ENCODE results near the gene B9D2. TPM values are rescaled to one million over a fixed set of nuclear protein-coding genes. Genes with fewer than 3 reads are reported as not detected.
A peak's percentile ranks its signal among the peaks of the same experiment; 100 is the strongest.
"Not testable (repeated sequence)": the region's sequence is repeated elsewhere in the genome, so short reads cannot be mapped to it uniquely, and the experiment has no call there.

Gene B9D2
- polyA plus RNA-seq, 1 donor from 2014 or later = 10.5 TPM

DNA sequence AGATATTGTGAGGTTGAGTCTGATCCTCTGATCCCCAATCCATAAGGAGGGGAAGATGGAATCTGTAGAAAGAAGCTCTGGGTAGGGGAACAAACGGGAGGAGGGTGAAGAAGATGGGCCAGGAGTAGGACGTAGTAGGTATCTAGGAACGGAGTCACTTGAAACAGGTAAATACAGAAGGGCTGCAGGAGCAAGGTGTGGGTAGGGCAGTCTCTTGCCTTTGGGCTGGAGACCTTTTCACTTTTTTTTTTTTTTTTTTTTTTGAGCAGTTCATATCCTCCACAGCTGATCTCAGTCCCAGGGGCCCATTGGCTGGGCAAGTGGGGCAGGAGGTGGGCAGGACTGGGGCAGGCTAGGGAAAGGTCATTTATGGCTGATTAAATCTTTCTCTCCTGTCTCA, 35.1 kb upstream of the B9D2 start:
- H3K27ac Mint-ChIP-seq = peak overlapping the region in 2 of 3 donors; percentile 62 to 98
- no peaks in the 10 kb centered on the region for H3K27me3 Mint-ChIP-seq
- no peaks in the 10 kb centered on the region for H3K36me3 Mint-ChIP-seq
- H3K4me1 Mint-ChIP-seq = peaks cover 19 to 30% (median 29%) of the 10 kb centered on the region in 3 donors
- H3K9me3 Mint-ChIP-seq = no peaks in the 10 kb centered on the region
- peak overlapping the region; percentile 93 to 99 (median 98) for H3K4me3 Mint-ChIP-seq

- H3K27ac Mint-ChIP-seq = peak overlapping the region in 2 of 3 donors; percentile 98 to 100
- H3K36me3 Mint-ChIP-seq = peaks cover 2% of the 10 kb centered on the region
- H3K27me3 Mint-ChIP-seq = no peaks in the 10 kb centered on the region
- peak overlapping the region; percentile 93 to 99 (median 98) for H3K4me3 Mint-ChIP-seq
- H3K4me1 Mint-ChIP-seq = peaks cover 22 to 30% (median 29%) of the 10 kb centered on the region in 3 donors
- no peaks in the 10 kb centered on the region for H3K9me3 Mint-ChIP-seq
These were observed 34.6 kb upstream of the B9D2 start for GRCh38 chr19:41398598-41398997.

- no peaks in the 10 kb centered on the region for H3K27me3 Mint-ChIP-seq
- peaks cover 22 to 30% (median 29%) of the 10 kb centered on the region in 3 donors for H3K4me1 Mint-ChIP-seq
- H3K36me3 Mint-ChIP-seq = peaks cover 2% of the 10 kb centered on the region
- peak overlapping the region; percentile 93 to 99 (median 98) for H3K4me3 Mint-ChIP-seq
- H3K27ac Mint-ChIP-seq = peak overlapping the region; percentile 98 to 100 (median 100)
- H3K9me3 Mint-ChIP-seq = no peaks in the 10 kb centered on the region
These were observed 34.1 kb upstream of the B9D2 start for GRCh38 chr19:41398050-41398418.

DNA sequence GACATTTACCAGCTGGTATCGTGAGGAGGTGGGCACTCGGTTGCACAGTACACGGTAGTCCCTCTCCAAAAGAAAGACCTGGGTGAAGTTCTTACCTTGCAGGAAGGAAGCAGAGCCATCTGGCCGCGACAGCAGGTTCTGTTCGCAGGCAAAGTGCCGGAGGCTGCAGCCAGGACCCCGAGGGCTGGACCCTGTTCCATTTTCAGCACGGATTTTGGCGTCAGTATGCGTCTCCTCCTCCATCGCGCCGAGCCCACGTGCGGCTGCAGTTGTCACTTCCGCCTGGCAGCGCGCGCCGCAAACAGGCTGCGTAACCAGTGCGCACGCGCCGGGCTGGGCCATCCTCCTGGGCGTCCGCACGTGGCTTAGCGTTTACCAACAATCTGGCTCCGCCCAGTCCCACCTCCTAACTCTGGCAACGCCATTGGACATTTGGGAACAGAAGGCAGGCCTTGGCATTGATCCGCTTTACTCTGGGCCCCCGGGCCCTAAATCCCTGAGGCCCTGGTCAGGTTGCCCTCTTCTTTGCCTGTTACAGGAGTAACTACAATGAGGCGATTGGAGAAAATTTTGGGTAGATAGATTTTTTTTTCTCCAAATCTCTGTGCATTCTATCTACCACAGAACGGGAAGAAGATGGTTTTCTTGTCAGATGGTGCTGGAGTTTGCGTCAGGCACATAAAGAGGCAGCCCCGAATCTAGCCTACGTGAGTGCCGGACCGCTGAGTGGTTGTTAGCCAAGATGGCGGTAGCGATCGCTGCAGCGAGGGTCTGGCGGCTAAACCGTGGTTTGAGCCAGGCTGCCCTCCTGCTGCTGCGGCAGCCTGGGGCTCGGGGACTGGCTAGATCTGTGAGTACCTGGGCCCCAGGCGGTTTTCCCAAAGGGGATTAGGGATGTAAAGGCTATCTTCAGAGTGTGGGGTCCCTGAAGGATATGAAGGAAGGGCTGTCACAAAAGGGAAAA, 33.4 kb upstream of the B9D2 start, which contains the start of the genes BCKDHA and EXOSC5:
Gene BCKDHA, plus strand, starts transcription at position 733 of the 964 bp plus-strand sequence. Its CDS starts 10 bp downstream, at position 743.
Gene EXOSC5, minus strand, starts transcription at position 274 of the 964 bp plus-strand sequence. Its CDS starts 31 bp downstream, at position 243.
- Mint-ChIP-seq H3K4me1 (peaks cover 24 to 30% (median 29%) of the 10 kb centered on the region in 3 donors), H3K9me3 (no peaks in the 10 kb centered on the region), H3K27ac (peak within 1 kb of the TSS; percentile 98 to 100 (median 100)), H3K27me3 (no peaks in the 10 kb centered on the region), H3K36me3 (peaks cover 2% of the 10 kb centered on the region), H3K4me3 (peak within 1 kb of the TSS; percentile 93 to 99 (median 98))

DNA sequence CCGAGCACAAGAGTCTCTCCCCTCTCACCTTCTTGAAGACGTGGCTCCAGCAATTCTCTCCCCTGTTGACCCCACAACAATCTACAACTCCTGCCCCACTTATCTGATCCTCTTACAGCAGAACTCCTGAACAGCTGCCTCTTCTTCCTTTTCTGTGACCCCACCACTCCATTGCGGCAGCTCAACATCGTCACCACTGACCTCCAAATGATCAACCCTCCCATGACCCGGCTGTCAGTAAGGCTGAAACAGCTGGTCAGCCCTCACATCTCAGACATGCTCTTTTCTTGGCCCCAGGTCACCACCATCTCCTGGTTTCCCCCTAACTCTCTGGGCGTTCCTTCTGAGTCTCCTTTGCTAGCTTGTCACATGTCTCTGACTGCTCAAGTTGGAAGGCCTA, 31.4 kb upstream of the B9D2 start:
- Mint-ChIP-seq H3K9me3 (no peaks in the 10 kb centered on the region), H3K27me3 (no peaks in the 10 kb centered on the region), H3K4me1 (peaks cover 24 to 29% (median 24%) of the 10 kb centered on the region in 3 donors), H3K36me3 (peaks cover 2% of the 10 kb centered on the region), H3K4me3 (peak overlapping the region; percentile 15 to 98 (median 52)), H3K27ac (peak overlapping the region in 1 of 3 donors; percentile 3)

GRCh38 chr19:41392775-41393174, 28.8 kb upstream of the B9D2 start:
- H3K27ac Mint-ChIP-seq = peak overlapping the region in 1 of 3 donors; percentile 71
- peak overlapping the region in 1 of 4 donors; percentile 73 for H3K4me3 Mint-ChIP-seq
- H3K9me3 Mint-ChIP-seq = no peaks in the 10 kb centered on the region
- H3K27me3 Mint-ChIP-seq = no peaks in the 10 kb centered on the region
- peaks cover 2% of the 10 kb centered on the region for H3K36me3 Mint-ChIP-seq
- H3K4me1 Mint-ChIP-seq = peaks cover 12 to 16% (median 12%) of the 10 kb centered on the region in 3 donors

DNA sequence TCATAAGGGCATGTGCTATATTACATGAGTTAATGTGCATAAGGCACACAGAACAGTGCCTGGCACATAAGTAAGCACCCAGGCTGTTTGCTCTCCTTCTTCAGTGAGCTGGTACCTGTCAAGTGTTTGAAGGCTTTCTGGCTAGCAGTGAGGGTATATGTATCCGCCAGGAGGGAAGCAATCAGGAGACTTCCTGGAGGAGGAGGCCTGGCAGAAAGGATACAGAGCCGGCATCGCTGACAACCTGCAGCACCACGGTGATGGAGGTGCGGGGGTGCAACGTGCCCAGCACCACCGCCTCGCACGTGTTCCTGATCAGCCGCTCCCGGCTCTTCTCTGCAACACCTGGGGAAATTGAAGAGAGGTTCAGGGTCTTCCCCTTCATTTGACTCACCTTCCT, 27.7 kb upstream of the B9D2 start:
- Mint-ChIP-seq H3K4me1 (peaks cover 8 to 12% (median 12%) of the 10 kb centered on the region in 3 donors), H3K9me3 (no peaks in the 10 kb centered on the region), H3K36me3 (peaks cover 2% of the 10 kb centered on the region), H3K27me3 (no peaks in the 10 kb centered on the region), H3K4me3 (peak overlapping the region in 1 of 4 donors; percentile 50), H3K27ac (no peak overlapping the region)

- H3K9me3 Mint-ChIP-seq = no peaks in the 10 kb centered on the region
- no peak overlapping the region for H3K27ac Mint-ChIP-seq
- no peaks in the 10 kb centered on the region for H3K36me3 Mint-ChIP-seq
- H3K27me3 Mint-ChIP-seq = no peaks in the 10 kb centered on the region
- no peak overlapping the region for H3K4me3 Mint-ChIP-seq
- no peaks in the 10 kb centered on the region for H3K4me1 Mint-ChIP-seq
These were observed 22.5 kb upstream of the B9D2 start for GRCh38 chr19:41386442-41386841.

DNA sequence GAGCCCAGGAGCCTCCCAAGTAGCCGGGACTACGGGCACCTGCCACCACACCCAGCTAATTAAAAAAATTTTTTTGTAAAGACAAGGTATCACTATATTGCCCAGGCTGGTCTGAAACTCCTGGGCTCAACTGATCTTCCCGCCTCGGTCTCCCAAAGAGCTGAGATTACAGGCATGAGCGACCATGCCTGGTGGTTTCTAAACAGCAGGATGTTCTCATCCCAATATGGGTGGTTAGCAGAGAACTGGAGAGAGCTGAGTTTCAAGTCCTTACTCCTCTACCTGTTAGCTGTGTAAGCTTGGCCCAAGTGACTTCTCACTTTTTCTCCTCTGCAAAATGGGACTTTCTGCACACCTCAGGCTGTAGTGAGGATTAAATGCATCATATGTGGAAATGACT, 20.4 kb upstream of the B9D2 start:
- H3K4me1 Mint-ChIP-seq = no peaks in the 10 kb centered on the region

DNA sequence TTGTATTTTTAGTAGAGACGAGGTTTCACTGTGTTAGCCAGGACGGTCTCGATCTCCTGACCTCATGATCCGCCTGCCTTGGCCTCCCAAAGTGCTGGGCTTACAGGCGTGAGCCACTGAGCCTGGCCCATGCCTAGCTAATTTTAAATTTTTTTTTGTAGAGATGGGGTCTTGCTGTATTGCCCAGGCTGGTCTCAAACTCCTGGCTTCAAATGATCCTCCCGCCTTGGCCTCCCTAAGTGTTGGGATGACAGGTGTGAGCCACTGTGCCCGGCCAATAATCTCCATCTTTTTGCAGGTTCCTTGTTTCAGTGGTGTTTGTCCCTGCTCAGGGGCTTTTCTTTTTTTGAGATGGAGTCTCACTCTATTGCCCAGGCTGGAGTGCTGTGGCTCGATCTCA, 17.6 kb upstream of the B9D2 start:
- H3K9me3 Mint-ChIP-seq, H3K36me3 Mint-ChIP-seq, H3K27ac Mint-ChIP-seq, H3K27me3 Mint-ChIP-seq: not testable (repeated sequence)
- H3K4me3 Mint-ChIP-seq = peak overlapping the region in 1 of 4 donors; percentile 60
- peaks cover 6 to 11% (median 9%) of the 10 kb centered on the region in 3 donors for H3K4me1 Mint-ChIP-seq

More for the DNA sequence above, 20.4 kb upstream of the B9D2 start:
- no peaks in the 10 kb centered on the region for H3K9me3 Mint-ChIP-seq
- H3K27ac Mint-ChIP-seq = no peak overlapping the region
- H3K4me3 Mint-ChIP-seq = no peak overlapping the region
- H3K36me3 Mint-ChIP-seq = peaks cover 1% of the 10 kb centered on the region
- no peaks in the 10 kb centered on the region for H3K27me3 Mint-ChIP-seq

- Mint-ChIP-seq H3K27me3 (peaks cover 5% of the 10 kb centered on the region), H3K9me3 (no peaks in the 10 kb centered on the region), H3K36me3 (peaks cover 1% of the 10 kb centered on the region), H3K4me1 (peaks cover 10 to 14% (median 12%) of the 10 kb centered on the region in 3 donors), H3K4me3 (peak overlapping the region in 3 of 4 donors; percentile 33 to 52 (median 45)), H3K27ac (peak overlapping the region in 1 of 3 donors; percentile 81)
These were observed 14.2 kb upstream of the B9D2 start for GRCh38 chr19:41377977-41378709.

DNA sequence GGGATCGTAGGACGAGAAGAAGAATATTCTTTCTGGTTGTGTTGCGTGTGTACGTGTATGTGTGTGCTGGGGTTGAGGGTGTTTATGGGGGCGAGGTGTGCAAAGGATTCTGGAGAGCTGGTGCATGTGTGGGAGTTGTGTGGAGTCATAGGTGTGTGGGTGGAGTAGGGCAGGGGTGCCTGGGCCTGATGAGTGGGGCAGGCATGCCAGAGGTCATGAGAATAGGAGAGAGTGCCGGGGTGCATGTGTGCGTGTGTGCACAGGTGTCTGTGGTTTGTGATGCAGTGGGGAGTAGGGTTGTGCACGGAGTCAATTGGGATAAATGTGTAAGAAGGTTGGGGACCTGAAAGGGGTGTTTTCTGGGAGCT, 13.0 kb upstream of the B9D2 start:
- Mint-ChIP-seq H3K4me1 (peaks cover 10 to 14% (median 12%) of the 10 kb centered on the region in 3 donors), H3K27me3 (peaks cover 5% of the 10 kb centered on the region), H3K36me3 (peaks cover 4% of the 10 kb centered on the region), H3K27ac (no peak overlapping the region), H3K4me3 (peak overlapping the region in 3 of 4 donors; percentile 76 to 89 (median 79)), H3K9me3 (no peaks in the 10 kb centered on the region)

GRCh38 chr19:41376241-41376997, 12.5 kb upstream of the B9D2 start, which contains the start of gene TMEM91:
Gene TMEM91, plus strand, starts transcription at chr19:41376533. Its CDS starts 1,777 bp downstream, at chr19:41378310.
- H3K4me3 Mint-ChIP-seq = peak within 1 kb of the TSS; percentile 70 to 89 (median 78)
- H3K27ac Mint-ChIP-seq = no peak within 1 kb of the TSS
- peaks cover 5% of the 10 kb centered on the region for H3K27me3 Mint-ChIP-seq
- no peaks in the 10 kb centered on the region for H3K9me3 Mint-ChIP-seq
- H3K36me3 Mint-ChIP-seq = peaks cover 4% of the 10 kb centered on the region
- peaks cover 10 to 14% (median 13%) of the 10 kb centered on the region in 3 donors for H3K4me1 Mint-ChIP-seq

GRCh38 chr19:41373993-41374392, 10.0 kb upstream of the B9D2 start:
- Mint-ChIP-seq H3K4me1 (peaks cover 10 to 15% (median 14%) of the 10 kb centered on the region in 3 donors), H3K4me3 (peak overlapping the region in 1 of 4 donors; percentile 47), H3K27ac (no peak overlapping the region), H3K36me3 (peaks cover 3% of the 10 kb centered on the region), H3K9me3 (no peaks in the 10 kb centered on the region), H3K27me3 (peaks cover 5% of the 10 kb centered on the region)

All from IgD-negative memory B cell (primary cell).